ENCODE measurements around the gene CELSR1.

DNA sequence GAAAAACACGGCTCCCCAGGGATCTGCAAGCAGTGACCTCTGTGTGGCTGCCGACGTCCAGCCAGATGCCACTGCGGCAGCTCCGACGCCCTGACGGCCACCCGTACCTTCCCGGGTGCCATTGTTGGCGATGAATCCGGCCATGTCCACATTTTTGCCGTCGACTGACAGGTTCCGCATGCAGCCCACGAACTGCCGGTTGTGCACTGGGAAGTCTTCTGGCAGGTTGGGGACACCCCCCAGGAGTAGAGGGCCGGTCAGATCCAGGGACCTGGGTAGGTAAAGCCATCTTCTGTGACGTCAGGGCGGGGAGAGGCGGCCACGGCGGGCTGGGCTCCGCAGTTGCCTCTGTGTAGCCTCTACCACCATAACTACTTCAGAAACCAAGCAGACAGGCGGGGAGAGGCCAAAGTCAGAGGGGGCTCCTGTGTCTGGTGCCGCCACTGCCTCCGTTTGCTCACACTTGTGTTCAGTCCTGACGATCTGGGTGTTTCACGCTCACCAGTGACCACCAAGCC is 127.1 kb downstream of the CELSR1 start:
- TF ChIP-seq, protein P1, sequence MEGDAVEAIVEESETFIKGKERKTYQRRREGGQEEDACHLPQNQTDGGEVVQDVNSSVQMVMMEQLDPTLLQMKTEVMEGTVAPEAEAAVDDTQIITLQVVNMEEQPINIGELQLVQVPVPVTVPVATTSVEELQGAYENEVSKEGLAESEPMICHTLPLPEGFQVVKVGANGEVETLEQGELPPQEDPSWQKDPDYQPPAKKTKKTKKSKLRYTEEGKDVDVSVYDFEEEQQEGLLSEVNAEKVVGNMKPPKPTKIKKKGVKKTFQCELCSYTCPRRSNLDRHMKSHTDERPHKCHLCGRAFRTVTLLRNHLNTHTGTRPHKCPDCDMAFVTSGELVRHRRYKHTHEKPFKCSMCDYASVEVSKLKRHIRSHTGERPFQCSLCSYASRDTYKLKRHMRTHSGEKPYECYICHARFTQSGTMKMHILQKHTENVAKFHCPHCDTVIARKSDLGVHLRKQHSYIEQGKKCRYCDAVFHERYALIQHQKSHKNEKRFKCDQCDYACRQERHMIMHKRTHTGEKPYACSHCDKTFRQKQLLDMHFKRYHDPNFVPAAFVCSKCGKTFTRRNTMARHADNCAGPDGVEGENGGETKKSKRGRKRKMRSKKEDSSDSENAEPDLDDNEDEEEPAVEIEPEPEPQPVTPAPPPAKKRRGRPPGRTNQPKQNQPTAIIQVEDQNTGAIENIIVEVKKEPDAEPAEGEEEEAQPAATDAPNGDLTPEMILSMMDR (IDR thresholded peaks at IDR 0.05): no peak
- TF ChIP-seq POLR2A (IDR thresholded peaks at IDR 0.05): no peak

Measured in adrenal gland (tissue), 5 donors.